ENCODE measurements around the gene LCN12. TPM values are rescaled to one million over a fixed set of nuclear protein-coding genes. Genes with fewer than 3 reads are reported as not detected.

Gene LCN12
- total RNA-seq, 1 experiment from 2014 or later, result 4.2 TPM

DNA sequence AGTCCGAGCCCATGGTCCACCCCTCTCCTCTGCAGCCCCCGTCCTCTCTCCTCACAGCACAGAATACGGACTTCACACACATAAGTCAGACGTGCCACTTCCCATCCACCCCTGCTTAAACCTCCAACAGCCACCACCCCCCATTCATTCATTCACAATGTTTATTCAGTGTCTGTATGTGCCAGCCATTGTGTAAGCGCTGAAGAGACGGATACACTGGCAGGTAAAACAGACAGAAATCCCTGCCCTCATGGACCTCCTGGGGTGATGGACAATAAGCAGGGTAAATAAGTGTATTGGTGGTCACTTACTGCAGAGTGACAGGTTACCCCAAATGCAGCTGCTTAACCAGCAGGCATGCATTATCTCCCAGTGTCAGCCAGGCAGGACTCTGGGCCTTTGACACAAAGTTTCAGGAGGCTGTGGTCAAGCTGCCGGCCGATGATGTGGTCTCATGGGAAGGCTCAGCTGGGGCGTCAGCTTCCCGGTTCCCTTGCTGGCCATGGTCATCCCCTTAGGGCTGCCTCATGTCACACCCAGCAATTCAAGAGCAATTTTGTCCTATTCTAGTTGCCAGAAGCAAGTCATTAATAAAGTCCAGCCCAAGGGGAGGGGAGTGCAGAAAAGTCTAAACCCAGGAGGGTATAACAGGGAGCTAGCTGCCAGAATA, 38.3 kb downstream of the LCN12 start:
- DNase-seq (ENCODE audit: low read depth, low spot score), result no peak
- Histone ChIP-seq H3K36me3 (ENCODE audit: control insufficient read depth in 1 of 2, insufficient read depth in 2 of 2, low read length in 2 of 2) (peaks cover 0 to 12% of the 10 kb centered on the region in 2 experiments; a peak in 2 of 4 replicates), H3K9me2 (ENCODE audit: insufficient read depth) (no peaks in the 10 kb centered on the region), H3K9ac (ENCODE audit: low read length) (no peak overlapping the region), H3K9me3 (ENCODE audit: control insufficient read depth in 1 of 2, insufficient read depth in 1 of 2, low read depth in 1 of 2, low read length in 2 of 2) (no peaks in the 10 kb centered on the region; a peak in 1 of 4 replicates), H3K4me2 (ENCODE audit: low read length) (no peak overlapping the region), H3K4me1 (ENCODE audit: control insufficient read depth in 1 of 2, insufficient read depth in 2 of 2, low read length in 2 of 2) (peaks cover 17 to 30% of the 10 kb centered on the region in 2 experiments; a peak in 3 of 4 replicates), H3K27ac (ENCODE audit: low read depth, low read length) (peak overlapping the region; percentile 80; the same call in 1 of the 2 replicates), H4K20me1 (ENCODE audit: insufficient read depth) (no peaks in the 10 kb centered on the region), H3K79me2 (ENCODE audit: insufficient read depth, low read length) (peaks cover 20% of the 10 kb centered on the region), H3K27me3 (ENCODE audit: insufficient read depth, low read length) (no peaks in the 10 kb centered on the region), H3K4me3 (replicated peaks in 1 of 2; ENCODE audit: low read depth in 1 of 2, low read length in 2 of 2) (no peak overlapping the region), H2AFZ (ENCODE audit: low read depth, low read length, poor library complexity, severe bottlenecking) (no peak overlapping the region)
- no peak for ATAC-seq
- ChIA-PET POLR2A (no interaction called here), RAD21 (ENCODE audit: low non-redundant PET in 1 of 2, low total read pairs in 2 of 2, uncharacterized antibody in 2 of 2, unreplicated experiment in 2 of 2) (no interaction called here), CTCF (interaction anchor here (0.5 kb wide), 1 partner anchor 12 kb away, joined by 3 read pairs; no protein-coding TSS in a partner anchor)
- intact Hi-C loops (cut with micrococcal nuclease), result no loop called here
- no TSS peak for BruUV-seq (replicated peaks)
- TF ChIP-seq SIN3A (IDR thresholded peaks at IDR 0.05; ENCODE audit: low read depth) (no peak), EZH2 (IDR thresholded peaks at IDR 0.05) (no peak), YY1 (IDR thresholded peaks at IDR 0.05; ENCODE audit: extremely low read depth, insufficient replicate concordance, low read depth, low read length) (no peak), TCF7L2 (IDR thresholded peaks at IDR 0.05; ENCODE audit: borderline replicate concordance, extremely low read depth, insufficient read depth, insufficient read length) (no peak), POLR2A (IDR thresholded peaks at IDR 0.05; ENCODE audit: borderline replicate concordance, extremely low read depth, insufficient read depth, insufficient read length) (no peak), ELF1 (IDR thresholded peaks at IDR 0.05; ENCODE audit: borderline replicate concordance, low read depth) (no peak), FOSL1 (IDR thresholded peaks at IDR 0.05; ENCODE audit: low read depth) (no peak), EGR1 (IDR thresholded peaks at IDR 0.05; ENCODE audit: low read depth) (no peak), ZNF274 (IDR thresholded peaks at IDR 0.05; ENCODE audit: low read depth, low read length) (no peak), CEBPB (IDR thresholded peaks at IDR 0.05; ENCODE audit: low read depth) (no peak), RAD21 (IDR thresholded peaks at IDR 0.05; ENCODE audit: low read depth) (no peak), CBX3 (IDR thresholded peaks at IDR 0.05; ENCODE audit: low read depth) (no peak), JUND (IDR thresholded peaks at IDR 0.05) (no peak), ZFX (IDR thresholded peaks at IDR 0.05) (no peak)
- TF ChIP-seq, protein P1, sequence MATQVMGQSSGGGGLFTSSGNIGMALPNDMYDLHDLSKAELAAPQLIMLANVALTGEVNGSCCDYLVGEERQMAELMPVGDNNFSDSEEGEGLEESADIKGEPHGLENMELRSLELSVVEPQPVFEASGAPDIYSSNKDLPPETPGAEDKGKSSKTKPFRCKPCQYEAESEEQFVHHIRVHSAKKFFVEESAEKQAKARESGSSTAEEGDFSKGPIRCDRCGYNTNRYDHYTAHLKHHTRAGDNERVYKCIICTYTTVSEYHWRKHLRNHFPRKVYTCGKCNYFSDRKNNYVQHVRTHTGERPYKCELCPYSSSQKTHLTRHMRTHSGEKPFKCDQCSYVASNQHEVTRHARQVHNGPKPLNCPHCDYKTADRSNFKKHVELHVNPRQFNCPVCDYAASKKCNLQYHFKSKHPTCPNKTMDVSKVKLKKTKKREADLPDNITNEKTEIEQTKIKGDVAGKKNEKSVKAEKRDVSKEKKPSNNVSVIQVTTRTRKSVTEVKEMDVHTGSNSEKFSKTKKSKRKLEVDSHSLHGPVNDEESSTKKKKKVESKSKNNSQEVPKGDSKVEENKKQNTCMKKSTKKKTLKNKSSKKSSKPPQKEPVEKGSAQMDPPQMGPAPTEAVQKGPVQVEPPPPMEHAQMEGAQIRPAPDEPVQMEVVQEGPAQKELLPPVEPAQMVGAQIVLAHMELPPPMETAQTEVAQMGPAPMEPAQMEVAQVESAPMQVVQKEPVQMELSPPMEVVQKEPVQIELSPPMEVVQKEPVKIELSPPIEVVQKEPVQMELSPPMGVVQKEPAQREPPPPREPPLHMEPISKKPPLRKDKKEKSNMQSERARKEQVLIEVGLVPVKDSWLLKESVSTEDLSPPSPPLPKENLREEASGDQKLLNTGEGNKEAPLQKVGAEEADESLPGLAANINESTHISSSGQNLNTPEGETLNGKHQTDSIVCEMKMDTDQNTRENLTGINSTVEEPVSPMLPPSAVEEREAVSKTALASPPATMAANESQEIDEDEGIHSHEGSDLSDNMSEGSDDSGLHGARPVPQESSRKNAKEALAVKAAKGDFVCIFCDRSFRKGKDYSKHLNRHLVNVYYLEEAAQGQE (IDR thresholded peaks at IDR 0.05; ENCODE audit: low read depth), result no peak
- TF ChIP-seq, protein P2, sequence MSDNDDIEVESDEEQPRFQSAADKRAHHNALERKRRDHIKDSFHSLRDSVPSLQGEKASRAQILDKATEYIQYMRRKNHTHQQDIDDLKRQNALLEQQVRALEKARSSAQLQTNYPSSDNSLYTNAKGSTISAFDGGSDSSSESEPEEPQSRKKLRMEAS (IDR thresholded peaks at IDR 0.05), result no peak
- TF ChIP-seq, protein P3, sequence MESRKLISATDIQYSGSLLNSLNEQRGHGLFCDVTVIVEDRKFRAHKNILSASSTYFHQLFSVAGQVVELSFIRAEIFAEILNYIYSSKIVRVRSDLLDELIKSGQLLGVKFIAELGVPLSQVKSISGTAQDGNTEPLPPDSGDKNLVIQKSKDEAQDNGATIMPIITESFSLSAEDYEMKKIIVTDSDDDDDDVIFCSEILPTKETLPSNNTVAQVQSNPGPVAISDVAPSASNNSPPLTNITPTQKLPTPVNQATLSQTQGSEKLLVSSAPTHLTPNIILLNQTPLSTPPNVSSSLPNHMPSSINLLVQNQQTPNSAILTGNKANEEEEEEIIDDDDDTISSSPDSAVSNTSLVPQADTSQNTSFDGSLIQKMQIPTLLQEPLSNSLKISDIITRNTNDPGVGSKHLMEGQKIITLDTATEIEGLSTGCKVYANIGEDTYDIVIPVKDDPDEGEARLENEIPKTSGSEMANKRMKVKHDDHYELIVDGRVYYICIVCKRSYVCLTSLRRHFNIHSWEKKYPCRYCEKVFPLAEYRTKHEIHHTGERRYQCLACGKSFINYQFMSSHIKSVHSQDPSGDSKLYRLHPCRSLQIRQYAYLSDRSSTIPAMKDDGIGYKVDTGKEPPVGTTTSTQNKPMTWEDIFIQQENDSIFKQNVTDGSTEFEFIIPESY (IDR thresholded peaks at IDR 0.05; ENCODE audit: extremely low read depth, insufficient replicate concordance, low read length), result no peak
- TF ChIP-seq, protein P4, sequence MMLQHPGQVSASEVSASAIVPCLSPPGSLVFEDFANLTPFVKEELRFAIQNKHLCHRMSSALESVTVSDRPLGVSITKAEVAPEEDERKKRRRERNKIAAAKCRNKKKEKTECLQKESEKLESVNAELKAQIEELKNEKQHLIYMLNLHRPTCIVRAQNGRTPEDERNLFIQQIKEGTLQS (IDR thresholded peaks at IDR 0.05), result no peak
- TF ChIP-seq, protein P5, sequence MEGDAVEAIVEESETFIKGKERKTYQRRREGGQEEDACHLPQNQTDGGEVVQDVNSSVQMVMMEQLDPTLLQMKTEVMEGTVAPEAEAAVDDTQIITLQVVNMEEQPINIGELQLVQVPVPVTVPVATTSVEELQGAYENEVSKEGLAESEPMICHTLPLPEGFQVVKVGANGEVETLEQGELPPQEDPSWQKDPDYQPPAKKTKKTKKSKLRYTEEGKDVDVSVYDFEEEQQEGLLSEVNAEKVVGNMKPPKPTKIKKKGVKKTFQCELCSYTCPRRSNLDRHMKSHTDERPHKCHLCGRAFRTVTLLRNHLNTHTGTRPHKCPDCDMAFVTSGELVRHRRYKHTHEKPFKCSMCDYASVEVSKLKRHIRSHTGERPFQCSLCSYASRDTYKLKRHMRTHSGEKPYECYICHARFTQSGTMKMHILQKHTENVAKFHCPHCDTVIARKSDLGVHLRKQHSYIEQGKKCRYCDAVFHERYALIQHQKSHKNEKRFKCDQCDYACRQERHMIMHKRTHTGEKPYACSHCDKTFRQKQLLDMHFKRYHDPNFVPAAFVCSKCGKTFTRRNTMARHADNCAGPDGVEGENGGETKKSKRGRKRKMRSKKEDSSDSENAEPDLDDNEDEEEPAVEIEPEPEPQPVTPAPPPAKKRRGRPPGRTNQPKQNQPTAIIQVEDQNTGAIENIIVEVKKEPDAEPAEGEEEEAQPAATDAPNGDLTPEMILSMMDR (IDR thresholded peaks at IDR 0.05 in 2 of 3, conservative IDR thresholded peaks at IDR 0.05 in 1 of 3; ENCODE audit: borderline replicate concordance in 1 of 3, insufficient read depth in 1 of 3, low read depth in 2 of 3, low read length in 2 of 3), result no peak
